Neural progenitor cell (in vitro differentiated cells): ENCODE measurements around the gene ST3GAL4. TPM values are rescaled to one million over a fixed set of nuclear protein-coding genes. Genes with fewer than 3 reads are reported as not detected.

Experiments used
- DNase-seq: peaks from one replicate; pipeline ENCODE4 v3.0.0-alpha.2; 2016; ENCODE audit warnings: low spot score
- H2AFZ ChIP-seq: fragments of 200-600 bp; sonication (generic); replicated peaks from 2 replicates; pipeline ENCODE4 v1.6.1; 2016; ENCODE audit warnings: antibody characterized with exemption
- H3F3A ChIP-seq: fragments of 200-600 bp; sonication (generic); 2 replicates; pipeline ENCODE4 v1.6.1; 2016; ENCODE audit warnings: antibody characterized with exemption, low read depth
- H3K27ac ChIP-seq: fragments of 200-600 bp; sonication (generic); 2 replicates; pipeline ENCODE4 v1.5.1; 2016; ENCODE audit warnings: mild to moderate bottlenecking
- H3K27me3 ChIP-seq: fragments of 200-600 bp; sonication (generic); 2 replicates; pipeline ENCODE4 v1.6.1; 2016; ENCODE audit warnings: mild to moderate bottlenecking, moderate library complexity
- H3K36me3 ChIP-seq: fragments of 200-600 bp; sonication (generic); 2 replicates; pipeline ENCODE4 v1.5.1; 2016
- H3K4me1 ChIP-seq: fragments of 200-600 bp; sonication (generic); 2 replicates; pipeline ENCODE4 v1.6.1; 2016; ENCODE audit warnings: mixed run types
- H3K4me2 ChIP-seq: fragments of 200-600 bp; sonication (generic); 2 replicates; pipeline ENCODE4 v1.6.1; 2016
- H3K4me3 ChIP-seq: fragments of 200-600 bp; sonication (generic); 2 replicates; pipeline ENCODE4 v1.5.1; 2016
- H3K79me2 ChIP-seq: fragments of 200-600 bp; sonication (generic); 2 replicates; pipeline ENCODE4 v1.6.1; 2016; ENCODE audit warnings: low read depth
- H3K9ac ChIP-seq: fragments of 200-600 bp; sonication (generic); 2 replicates; pipeline ENCODE4 v1.6.1; 2016
- H3K9me3 ChIP-seq: fragments of 200-600 bp; sonication (generic); 2 replicates; pipeline ENCODE4 v1.5.1; 2016; ENCODE audit warnings: low read depth
- H4K20me1 ChIP-seq: fragments of 200-600 bp; sonication (generic); 2 replicates; pipeline ENCODE4 v1.6.1; 2016; ENCODE audit warnings: low read depth
- H3K27ac Mint-ChIP-seq: 3 replicates; pipeline ENCODE4 v1.8.0; 2021; ENCODE audit warnings: mixed read lengths
- H3K27me3 Mint-ChIP-seq: 2 replicates; pipeline ENCODE4 v1.8.0; 2022; ENCODE audit warnings: low read depth, mild to moderate bottlenecking, inconsistent platforms, moderate library complexity, mixed read lengths; ENCODE audit not compliant: insufficient read depth
- H3K36me3 Mint-ChIP-seq: 3 replicates; pipeline ENCODE4 v1.8.0; 2021; ENCODE audit warnings: mixed read lengths
- H3K4me1 Mint-ChIP-seq: 3 replicates; pipeline ENCODE4 v1.8.0; 2021; ENCODE audit warnings: mixed read lengths
- H3K4me3 Mint-ChIP-seq: 3 replicates; pipeline ENCODE4 v1.8.0; 2021; ENCODE audit warnings: mild to moderate bottlenecking, moderate library complexity, mixed read lengths
- H3K9me3 Mint-ChIP-seq: 3 replicates; pipeline ENCODE4 v1.8.0; 2020; ENCODE audit warnings: mixed read lengths
- CTCF ChIP-seq: fragments of 200-600 bp; sonication (generic); IDR thresholded peaks from 2 replicates; pipeline ENCODE4 v1.5.1; 2017; ENCODE audit warnings: antibody characterized with exemption, mild to moderate bottlenecking
- EZH2 ChIP-seq: fragments of 200-600 bp; sonication (generic); IDR thresholded peaks from 2 replicates; pipeline ENCODE4 v1.6.1; 2017; ENCODE audit warnings: antibody characterized with exemption, mild to moderate bottlenecking, moderate library complexity
- EZH2phosphoT487 ChIP-seq: fragments of 200-600 bp; sonication (generic); IDR thresholded peaks from 2 replicates; pipeline ENCODE4 v1.6.1; 2017; ENCODE audit warnings: antibody characterized with exemption
- total RNA-seq: library from RNA; depleted of rRNA; stranded (reverse); fragments of >200 nt; gene quantifications from 2 replicates; pipeline ENCODE4 v1.2.3, GENCODE V29; 2015; ENCODE audit warnings: low replicate concordance

Gene ST3GAL4
- total RNA-seq, 1 donor from 2014 or later, result 13.0 TPM

- H3F3A ChIP-seq, result no peaks in the 10 kb centered on the region
- H3K79me2 ChIP-seq, result no peaks in the 10 kb centered on the region
- TF ChIP-seq EZH2, result no peak
- no peak for TF ChIP-seq CTCF
- TF ChIP-seq EZH2phosphoT487, result no peak
- H3K4me3 ChIP-seq, result no peak overlapping the region
- Mint-ChIP-seq H3K4me1 (peaks cover 4% of the 10 kb centered on the region), H3K4me3 (no peak overlapping the region), H3K9me3 (no peaks in the 10 kb centered on the region), H3K27me3 (peaks cover 13% of the 10 kb centered on the region), H3K27ac (no peak overlapping the region), H3K36me3 (no peaks in the 10 kb centered on the region)
- H3K27me3 ChIP-seq, result no peaks in the 10 kb centered on the region
- H3K4me2 ChIP-seq, result no peak overlapping the region
- no peaks in the 10 kb centered on the region for H3K36me3 ChIP-seq
- no peaks in the 10 kb centered on the region for H3K9me3 ChIP-seq
- DNase-seq, result no peak
- H3K27ac ChIP-seq, result no peak overlapping the region
- no peak overlapping the region for H2AFZ ChIP-seq
- no peak overlapping the region for H3K9ac ChIP-seq
- H4K20me1 ChIP-seq, result no peaks in the 10 kb centered on the region
- H3K4me1 ChIP-seq, result peaks cover 3% of the 10 kb centered on the region
Observed at GRCh38 chr11:126460417-126461095, 105.1 kb downstream of the ST3GAL4 start.

- peaks cover 9% of the 10 kb centered on the region for H3K27me3 Mint-ChIP-seq
- no peak for DNase-seq
- Histone ChIP-seq H3K4me2 (no peak overlapping the region), H3K27me3 (no peaks in the 10 kb centered on the region), H3K4me3 (no peak overlapping the region), H3K36me3 (no peaks in the 10 kb centered on the region), H3K4me1 (peaks cover 3% of the 10 kb centered on the region), H4K20me1 (no peaks in the 10 kb centered on the region), H3K9ac (no peak overlapping the region), H3K79me2 (no peaks in the 10 kb centered on the region), H2AFZ (no peak overlapping the region), H3F3A (no peaks in the 10 kb centered on the region), H3K9me3 (no peaks in the 10 kb centered on the region), H3K27ac (no peak overlapping the region)
- no peaks in the 10 kb centered on the region for H3K9me3 Mint-ChIP-seq
- no peak overlapping the region for H3K27ac Mint-ChIP-seq
- H3K36me3 Mint-ChIP-seq, result no peaks in the 10 kb centered on the region
- no peak overlapping the region for H3K4me3 Mint-ChIP-seq
- peaks cover 8% of the 10 kb centered on the region for H3K4me1 Mint-ChIP-seq
- TF ChIP-seq CTCF, result no peak
- no peak for TF ChIP-seq EZH2phosphoT487
- no peak for TF ChIP-seq EZH2
Observed at GRCh38 chr11:126461096-126461440, 105.6 kb downstream of the ST3GAL4 start.

- Histone ChIP-seq H3K4me2 (no peak overlapping the region), H4K20me1 (no peaks in the 10 kb centered on the region), H3K27ac (no peak overlapping the region), H3K9me3 (no peaks in the 10 kb centered on the region), H3F3A (no peaks in the 10 kb centered on the region), H3K4me1 (peaks cover 3% of the 10 kb centered on the region), H2AFZ (no peak overlapping the region), H3K9ac (no peak overlapping the region), H3K4me3 (no peak overlapping the region), H3K79me2 (no peaks in the 10 kb centered on the region), H3K36me3 (no peaks in the 10 kb centered on the region), H3K27me3 (no peaks in the 10 kb centered on the region)
- no peak for TF ChIP-seq EZH2phosphoT487
- no peak for TF ChIP-seq CTCF
- no peak for TF ChIP-seq EZH2
- no peaks in the 10 kb centered on the region for H3K9me3 Mint-ChIP-seq
- peaks cover 8% of the 10 kb centered on the region for H3K4me1 Mint-ChIP-seq
- peaks cover 5% of the 10 kb centered on the region for H3K27me3 Mint-ChIP-seq
- no peak overlapping the region for H3K27ac Mint-ChIP-seq
- no peak for DNase-seq
- H3K36me3 Mint-ChIP-seq, result no peaks in the 10 kb centered on the region
- H3K4me3 Mint-ChIP-seq, result no peak overlapping the region
Observed at GRCh38 chr11:126461996-126462395, 106.5 kb downstream of the ST3GAL4 start.
